Measurements from ENCODE around the gene IFNL4. TPM values are rescaled to one million over a fixed set of nuclear protein-coding genes. Genes with fewer than 3 reads are reported as not detected.

IFNL4 gene
- total RNA-seq, 2 experiments from 2014 or later, result not detected

GRCh38 chr19:39205449-39205764, 43.2 kb downstream of the IFNL4 start:
- no peak for ATAC-seq (ENCODE audit: low read depth)
- POLR2A ChIA-PET, result no interaction called here

GRCh38 chr19:39203372-39204341, 45.0 kb downstream of the IFNL4 start, which contains the start of gene SYCN:
Gene SYCN, minus strand, starts transcription at chr19:39204263. Its CDS starts 9 bp downstream, at chr19:39204254.
- DNase-seq (no peak), ATAC-seq (ENCODE audit: low read depth) (no peak)
- Mint-ChIP-seq H3K4me1 (peaks cover 2% of the 10 kb centered on the region), H3K9me3 (no peaks in the 10 kb centered on the region), H3K27me3 (peaks cover 57% of the 10 kb centered on the region), H3K36me3 (no peaks in the 10 kb centered on the region), H3K4me3 (no peak within 1 kb of the TSS), H3K27ac (no peak within 1 kb of the TSS)
- POLR2A ChIA-PET, result no interaction called here

More at GRCh38 chr19:39205449-39205764, 43.2 kb downstream of the IFNL4 start:
- Mint-ChIP-seq H3K27ac (no peak overlapping the region), H3K9me3 (no peaks in the 10 kb centered on the region), H3K36me3 (no peaks in the 10 kb centered on the region), H3K27me3 (peaks cover 47% of the 10 kb centered on the region), H3K4me1 (no peaks in the 10 kb centered on the region), H3K4me3 (no peak overlapping the region)
- no peak for DNase-seq

GRCh38 chr19:39202998-39203355, 45.7 kb downstream of the IFNL4 start:
- DNase-seq, result no peak
- Mint-ChIP-seq H3K27me3 (peaks cover 63% of the 10 kb centered on the region), H3K4me1 (peaks cover 2% of the 10 kb centered on the region), H3K9me3 (no peaks in the 10 kb centered on the region), H3K27ac (no peak overlapping the region), H3K4me3 (no peak overlapping the region), H3K36me3 (no peaks in the 10 kb centered on the region)
- no peak for ATAC-seq (ENCODE audit: low read depth)
- POLR2A ChIA-PET, result no interaction called here

- H3K36me3 Mint-ChIP-seq, result no peaks in the 10 kb centered on the region
- H3K9me3 Mint-ChIP-seq, result no peaks in the 10 kb centered on the region
- H3K27ac Mint-ChIP-seq, result no peak overlapping the region
- H3K4me3 Mint-ChIP-seq, result no peak overlapping the region
- no peak for ATAC-seq (ENCODE audit: low read depth)
- POLR2A ChIA-PET, result no interaction called here
- H3K27me3 Mint-ChIP-seq, result peaks cover 79% of the 10 kb centered on the region
- DNase-seq, result no peak
- peaks cover 9% of the 10 kb centered on the region for H3K4me1 Mint-ChIP-seq
Measured at GRCh38 chr19:39200803-39201115, 47.9 kb downstream of the IFNL4 start.

GRCh38 chr19:39200066-39200802, 48.4 kb downstream of the IFNL4 start:
- Mint-ChIP-seq H3K9me3 (no peaks in the 10 kb centered on the region), H3K27me3 (peaks cover 81% of the 10 kb centered on the region), H3K36me3 (no peaks in the 10 kb centered on the region), H3K4me1 (peaks cover 13% of the 10 kb centered on the region), H3K27ac (no peak overlapping the region), H3K4me3 (no peak overlapping the region)
- ATAC-seq (ENCODE audit: low read depth) (no peak), DNase-seq (no peak)
- POLR2A ChIA-PET, result no interaction called here

- H3K36me3 Mint-ChIP-seq, result no peaks in the 10 kb centered on the region
- POLR2A ChIA-PET, result no interaction called here
- H3K4me3 Mint-ChIP-seq, result no peak overlapping the region
- DNase-seq (no peak), ATAC-seq (ENCODE audit: low read depth) (no peak)
- H3K27ac Mint-ChIP-seq, result no peak overlapping the region
- peaks cover 15% of the 10 kb centered on the region for H3K4me1 Mint-ChIP-seq
- no peaks in the 10 kb centered on the region for H3K9me3 Mint-ChIP-seq
- H3K27me3 Mint-ChIP-seq, result peaks cover 82% of the 10 kb centered on the region
Measured at GRCh38 chr19:39199025-39199424, 49.6 kb downstream of the IFNL4 start.

- Mint-ChIP-seq H3K27ac (no peak overlapping the region), H3K36me3 (no peaks in the 10 kb centered on the region), H3K4me1 (peaks cover 15% of the 10 kb centered on the region), H3K9me3 (no peaks in the 10 kb centered on the region), H3K27me3 (peaks cover 74% of the 10 kb centered on the region), H3K4me3 (no peak overlapping the region)
- POLR2A ChIA-PET, result no interaction called here
- no peak for ATAC-seq (ENCODE audit: low read depth)
- DNase-seq, result no peak
Measured at GRCh38 chr19:39197808-39198207, 50.8 kb downstream of the IFNL4 start.

GRCh38 chr19:39196860-39197562, 51.6 kb downstream of the IFNL4 start, which contains the start of gene NCCRP1:
Gene NCCRP1, plus strand, starts transcription at chr19:39196964. Its CDS starts 19 bp downstream, at chr19:39196983.
- peaks cover 15% of the 10 kb centered on the region for H3K4me1 Mint-ChIP-seq
- peaks cover 68% of the 10 kb centered on the region for H3K27me3 Mint-ChIP-seq
- H3K4me3 Mint-ChIP-seq, result peak within 1 kb of the TSS; percentile 47
- H3K27ac Mint-ChIP-seq, result no peak within 1 kb of the TSS
- ATAC-seq (ENCODE audit: low read depth), result no peak
- no peaks in the 10 kb centered on the region for H3K9me3 Mint-ChIP-seq
- no peaks in the 10 kb centered on the region for H3K36me3 Mint-ChIP-seq
- DNase-seq, result no peak
- POLR2A ChIA-PET, result no interaction called here

GRCh38 chr19:39196320-39196719, 52.3 kb downstream of the IFNL4 start:
- Mint-ChIP-seq H3K4me1 (peaks cover 15% of the 10 kb centered on the region), H3K36me3 (no peaks in the 10 kb centered on the region), H3K27me3 (peaks cover 61% of the 10 kb centered on the region), H3K9me3 (no peaks in the 10 kb centered on the region), H3K4me3 (no peak overlapping the region), H3K27ac (no peak overlapping the region)
- DNase-seq (no peak), ATAC-seq (ENCODE audit: low read depth) (no peak)
- POLR2A ChIA-PET, result no interaction called here

Other genes with a start within 250 kb of the IFNL4 start
- not detected for gene FBXO27, start 216.3 kb downstream of the IFNL4 start, total RNA-seq
- not detected for gene ACP7, start 164.5 kb downstream of the IFNL4 start, total RNA-seq
- 10 to 100 TPM; 16.1 to 17.1 TPM for gene PAK4, start 123.1 kb downstream of the IFNL4 start, total RNA-seq
- not detected for gene NCCRP1, start 51.9 kb downstream of the IFNL4 start, total RNA-seq
- gene SYCN, start 44.6 kb downstream of the IFNL4 start, total RNA-seq, result not detected
- gene IFNL3, start 3.9 kb downstream of the IFNL4 start, total RNA-seq, result not detected
- not detected for gene IFNL2, start 19.5 kb upstream of the IFNL4 start, total RNA-seq
- not detected for gene IFNL1, start 47.6 kb upstream of the IFNL4 start, total RNA-seq
- 1 to 10 TPM; 9.2 to 9.4 TPM for gene LRFN1, start 72.0 kb upstream of the IFNL4 start, total RNA-seq
- gene GMFG, start 87.2 kb upstream of the IFNL4 start, total RNA-seq, result 100 to 1,000 TPM; 428 to 433 TPM
- 10 to 100 TPM; 47.8 to 51.3 TPM for gene SAMD4B, start 93.6 kb upstream of the IFNL4 start, total RNA-seq
- gene PAF1, start 142.2 kb upstream of the IFNL4 start, total RNA-seq, result 10 to 100 TPM; 40.7 to 47.0 TPM
- gene MED29, start 142.5 kb upstream of the IFNL4 start, total RNA-seq, result 10 to 100 TPM; 39.0 to 40.7 TPM
- 100 to 1,000 TPM; 102 to 107 TPM for gene ZFP36, start 158.0 kb upstream of the IFNL4 start, total RNA-seq
- 10 to 100 TPM; 65.7 to 65.9 TPM for gene PLEKHG2, start 163.8 kb upstream of the IFNL4 start, total RNA-seq
- gene RPS16, start 187.1 kb upstream of the IFNL4 start, total RNA-seq, result 1,000 to 10,000 TPM; 2,294 to 2,369 TPM
- gene SUPT5H, start 196.7 kb upstream of the IFNL4 start, total RNA-seq, result 100 to 1,000 TPM; 173 to 176 TPM
- 10 to 100 TPM; 42.8 to 46.8 TPM for gene TIMM50, start 232.0 kb upstream of the IFNL4 start, total RNA-seq